ENCODE measurements around the gene THOP1. TPM values are rescaled to one million over a fixed set of nuclear protein-coding genes. Genes with fewer than 3 reads are reported as not detected.

Gene THOP1
- total RNA-seq, 4 donors from 2014 or later: 57.8 to 88.6 (median 74.7) TPM

GRCh38 chr19:2803486-2804155 lies 18.3 kb downstream of the THOP1 start:
- H3K9me3 ChIP-seq: no peaks in the 10 kb centered on the region
- intact Hi-C loops (cut with DNase I): no loop called here
- no peaks in the 10 kb centered on the region for H3K27me3 ChIP-seq
- TF ChIP-seq POLR2A (IDR thresholded peaks at IDR 0.05) (no peak), CTCF (IDR thresholded peaks at IDR 0.05) (no peak)
- H3K4me3 ChIP-seq: no peak overlapping the region
- H3K4me1 ChIP-seq: no peaks in the 10 kb centered on the region
- 92 to 93% methylated on average over 14 to 15 of the region's 29 CpGs for WGBS, 2 donors
- H3K36me3 ChIP-seq: peaks cover 10 to 96% (median 11%) of the 10 kb centered on the region in 3 donors
- H3K27ac ChIP-seq: no peak overlapping the region
- DNase-seq: no peak

DNA sequence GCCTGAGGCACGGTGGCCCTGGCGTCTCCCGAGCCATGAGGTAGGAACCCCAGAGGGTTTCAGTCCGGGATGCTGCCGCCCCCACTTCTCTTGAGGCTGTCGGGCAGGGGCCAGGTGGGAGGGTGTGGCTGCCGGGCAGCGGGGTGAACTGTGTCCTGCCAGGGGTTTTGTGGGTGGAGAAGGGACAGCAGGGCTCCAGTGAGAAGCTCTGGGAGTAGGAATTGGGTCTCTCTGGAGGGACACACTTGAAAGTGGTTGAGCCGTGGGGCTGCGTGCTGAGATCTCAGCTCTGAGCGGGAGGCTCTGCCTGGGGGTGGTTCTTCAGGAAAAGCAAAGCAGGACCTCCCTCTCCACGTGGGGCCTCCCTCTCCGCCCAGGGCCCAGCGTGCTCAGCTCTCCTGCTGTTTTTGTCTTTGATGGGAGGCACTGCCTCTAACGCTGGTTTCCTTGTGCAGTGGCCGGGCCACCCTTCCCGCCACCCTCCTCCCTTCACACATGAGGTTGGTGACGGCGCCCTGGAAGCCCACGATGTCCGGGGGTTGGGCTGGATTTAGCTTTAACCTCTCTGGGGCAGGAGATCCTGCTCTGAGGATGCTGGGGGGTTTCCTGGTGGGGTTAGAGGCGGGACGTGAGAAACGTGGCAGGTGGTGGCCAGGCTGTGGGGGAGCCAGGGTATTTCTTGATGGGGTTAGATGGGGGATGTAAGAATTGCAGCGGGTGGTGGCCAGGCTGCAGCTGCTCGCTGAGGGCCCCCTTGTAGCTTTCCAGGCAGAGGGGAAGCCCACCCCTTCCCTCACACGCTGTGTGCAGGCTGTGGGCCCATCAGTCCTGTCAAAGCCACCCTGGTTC lies 19.1 kb downstream of the THOP1 start:
- intact Hi-C loops (cut with DNase I): no loop called here
- 86% methylated on average over 10 of the region's 27 CpGs; no CpG with 5 or more reads in 1 of the 2 donors for WGBS, 2 donors
- Histone ChIP-seq H3K27ac (no peak overlapping the region), H3K9me3 (no peaks in the 10 kb centered on the region), H3K27me3 (no peaks in the 10 kb centered on the region), H3K4me1 (no peaks in the 10 kb centered on the region), H3K36me3 (peaks cover 15 to 96% (median 18%) of the 10 kb centered on the region in 3 donors), H3K4me3 (no peak overlapping the region)
- DNase-seq: no peak
- TF ChIP-seq CTCF (IDR thresholded peaks at IDR 0.05): no peak
- TF ChIP-seq POLR2A (IDR thresholded peaks at IDR 0.05): no peak

DNA sequence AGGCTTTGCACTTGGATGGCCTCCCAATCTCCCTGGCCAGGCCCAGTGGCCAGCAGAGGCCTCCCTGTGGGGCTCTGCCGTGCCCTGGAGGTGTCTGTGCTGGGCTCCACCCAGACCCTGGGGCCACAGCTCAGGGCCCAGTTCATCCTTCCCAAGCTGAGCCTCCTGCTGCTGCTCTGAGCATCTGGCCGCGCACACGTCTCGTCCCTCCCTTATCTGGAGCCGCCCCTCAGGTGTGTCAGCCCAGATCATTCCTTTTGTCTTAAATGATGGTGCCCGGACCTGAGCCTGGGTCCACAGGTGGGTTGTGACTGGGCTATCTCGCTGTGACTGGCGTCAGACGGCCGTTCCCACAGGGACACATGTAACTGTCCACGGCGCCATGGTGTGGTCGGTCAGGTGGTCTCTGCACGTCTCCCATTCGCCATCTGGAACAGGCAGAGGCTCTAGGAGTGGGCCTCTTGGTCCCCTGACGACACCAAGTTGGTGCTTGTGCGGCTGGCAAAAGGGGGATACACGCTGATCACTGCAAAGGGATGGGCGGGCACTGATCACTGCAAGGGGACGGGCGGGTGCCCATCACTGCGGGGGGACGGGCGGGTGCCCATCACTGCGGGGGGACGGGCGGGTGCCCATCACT lies 20.1 kb downstream of the THOP1 start:
- H3K9me3 ChIP-seq: no peaks in the 10 kb centered on the region
- no peak for DNase-seq
- H3K4me3 ChIP-seq: no peak overlapping the region
- intact Hi-C loops (cut with DNase I): no loop called here
- no peaks in the 10 kb centered on the region for H3K27me3 ChIP-seq
- TF ChIP-seq CTCF (IDR thresholded peaks at IDR 0.05) (no peak), POLR2A (IDR thresholded peaks at IDR 0.05) (no peak)
- WGBS, 2 donors: 100% methylated on average over 5 of the region's 28 CpGs; no CpG with 5 or more reads in 1 of the 2 donors
- H3K36me3 ChIP-seq: peaks cover 21 to 96% (median 23%) of the 10 kb centered on the region in 3 donors
- H3K4me1 ChIP-seq: no peaks in the 10 kb centered on the region
- H3K27ac ChIP-seq: no peak overlapping the region

DNA sequence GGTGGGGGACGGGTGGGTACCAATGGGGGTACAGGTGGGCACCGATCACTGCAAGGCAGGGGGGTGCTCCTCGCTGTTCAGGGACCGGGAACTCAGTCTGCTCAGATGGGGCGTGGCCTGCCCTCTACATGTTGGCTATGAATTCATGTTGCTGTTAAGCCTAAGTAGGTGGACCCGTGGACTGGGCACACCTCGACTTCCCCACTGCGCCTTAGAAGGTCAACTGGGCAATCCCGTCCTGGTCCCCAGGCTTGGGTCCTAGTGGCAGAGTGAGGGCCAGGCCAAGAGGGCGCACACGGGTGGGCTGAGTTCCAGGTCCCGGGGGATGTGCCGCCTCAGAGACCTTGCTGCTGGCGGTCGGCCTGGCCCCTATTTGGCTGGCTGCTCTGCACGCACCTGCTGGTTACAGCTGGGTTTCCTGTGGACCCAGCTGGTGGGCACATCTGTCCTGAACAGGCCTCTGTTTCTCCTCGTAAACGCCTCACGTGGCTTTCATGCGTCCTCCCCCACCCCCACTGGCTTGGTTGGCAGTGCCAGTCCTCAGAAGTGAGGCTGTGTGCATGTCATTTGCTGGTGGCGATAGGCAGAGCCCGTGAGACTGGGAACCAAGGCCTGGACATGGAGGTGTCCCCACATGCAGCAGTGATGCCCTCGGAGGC lies 20.8 kb downstream of the THOP1 start:
- WGBS, 2 donors: 87 to 92% methylated on average over 12 to 14 of the region's 23 CpGs
- Histone ChIP-seq H3K4me3 (no peak overlapping the region), H3K27ac (no peak overlapping the region), H3K9me3 (no peaks in the 10 kb centered on the region), H3K27me3 (no peaks in the 10 kb centered on the region), H3K4me1 (no peaks in the 10 kb centered on the region), H3K36me3 (peaks cover 23 to 96% (median 27%) of the 10 kb centered on the region in 3 donors)
- TF ChIP-seq CTCF (IDR thresholded peaks at IDR 0.05) (no peak), POLR2A (IDR thresholded peaks at IDR 0.05) (no peak)
- intact Hi-C loops (cut with DNase I): no loop called here
- DNase-seq: no peak

Data from esophagus squamous epithelium (tissue), 5 donors.